NCI-H748 treated with DMSO at 0.1 percent for 48 hours (cell line): Measurements from ENCODE around the gene WAPL.
"Not testable (repeated sequence)": the region's sequence is repeated elsewhere in the genome, so short reads cannot be mapped to it uniquely, and the experiment has no call there.

Experiments
- DNase-seq: peaks from one replicate; lab custom pipeline; 2025; lab: John Stamatoyannopoulos, UW

The WAPL gene, protein sequence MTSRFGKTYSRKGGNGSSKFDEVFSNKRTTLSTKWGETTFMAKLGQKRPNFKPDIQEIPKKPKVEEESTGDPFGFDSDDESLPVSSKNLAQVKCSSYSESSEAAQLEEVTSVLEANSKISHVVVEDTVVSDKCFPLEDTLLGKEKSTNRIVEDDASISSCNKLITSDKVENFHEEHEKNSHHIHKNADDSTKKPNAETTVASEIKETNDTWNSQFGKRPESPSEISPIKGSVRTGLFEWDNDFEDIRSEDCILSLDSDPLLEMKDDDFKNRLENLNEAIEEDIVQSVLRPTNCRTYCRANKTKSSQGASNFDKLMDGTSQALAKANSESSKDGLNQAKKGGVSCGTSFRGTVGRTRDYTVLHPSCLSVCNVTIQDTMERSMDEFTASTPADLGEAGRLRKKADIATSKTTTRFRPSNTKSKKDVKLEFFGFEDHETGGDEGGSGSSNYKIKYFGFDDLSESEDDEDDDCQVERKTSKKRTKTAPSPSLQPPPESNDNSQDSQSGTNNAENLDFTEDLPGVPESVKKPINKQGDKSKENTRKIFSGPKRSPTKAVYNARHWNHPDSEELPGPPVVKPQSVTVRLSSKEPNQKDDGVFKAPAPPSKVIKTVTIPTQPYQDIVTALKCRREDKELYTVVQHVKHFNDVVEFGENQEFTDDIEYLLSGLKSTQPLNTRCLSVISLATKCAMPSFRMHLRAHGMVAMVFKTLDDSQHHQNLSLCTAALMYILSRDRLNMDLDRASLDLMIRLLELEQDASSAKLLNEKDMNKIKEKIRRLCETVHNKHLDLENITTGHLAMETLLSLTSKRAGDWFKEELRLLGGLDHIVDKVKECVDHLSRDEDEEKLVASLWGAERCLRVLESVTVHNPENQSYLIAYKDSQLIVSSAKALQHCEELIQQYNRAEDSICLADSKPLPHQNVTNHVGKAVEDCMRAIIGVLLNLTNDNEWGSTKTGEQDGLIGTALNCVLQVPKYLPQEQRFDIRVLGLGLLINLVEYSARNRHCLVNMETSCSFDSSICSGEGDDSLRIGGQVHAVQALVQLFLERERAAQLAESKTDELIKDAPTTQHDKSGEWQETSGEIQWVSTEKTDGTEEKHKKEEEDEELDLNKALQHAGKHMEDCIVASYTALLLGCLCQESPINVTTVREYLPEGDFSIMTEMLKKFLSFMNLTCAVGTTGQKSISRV (N-terminal part only)

DNA sequence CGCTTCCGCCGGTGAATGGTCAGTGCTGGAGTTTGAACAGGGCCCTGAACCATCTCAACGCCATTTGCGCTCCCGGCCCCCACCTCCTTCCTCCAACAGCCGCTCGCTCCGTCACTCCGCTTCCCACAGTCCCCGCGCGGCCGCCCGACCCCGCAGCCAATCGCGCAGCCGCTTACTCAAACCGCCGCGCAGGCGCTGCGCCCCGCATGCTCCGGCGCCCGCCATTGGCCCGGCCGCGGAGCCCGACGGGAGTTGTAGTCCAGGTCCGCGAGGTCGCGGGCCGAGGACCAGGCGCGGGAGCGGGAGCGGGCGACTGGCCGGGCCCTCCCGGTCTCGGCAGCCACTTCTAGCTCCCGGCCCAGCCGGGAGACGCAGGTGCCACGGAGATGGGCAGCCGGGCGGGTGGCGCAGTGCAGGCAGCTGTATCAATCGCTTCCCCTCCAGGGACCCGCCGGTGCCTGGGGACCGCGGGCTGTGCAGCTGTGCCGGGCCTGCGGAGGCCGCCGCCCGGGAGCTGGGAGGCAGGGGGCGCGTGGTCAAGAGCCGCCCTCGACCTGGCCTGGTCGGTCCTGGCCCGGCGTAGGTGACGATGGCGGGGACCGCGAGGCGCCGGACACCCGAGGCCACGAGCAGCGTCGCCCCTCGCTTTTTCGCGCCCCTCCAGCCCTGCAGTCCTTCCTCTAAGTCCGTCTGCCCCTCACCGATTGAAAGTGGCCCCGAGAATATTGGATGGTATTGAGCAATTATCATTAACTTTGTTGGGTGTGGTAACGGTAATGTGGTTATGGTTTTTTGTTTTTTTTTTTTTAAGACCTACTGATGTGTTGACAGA lies at the start of gene WAPL:
TSS of gene WAPL (minus strand) at position 115 of the 832 bp plus-strand sequence. CDS start 3,723 bp downstream, outside the sequence.
- peak; percentile 89 for DNase-seq

DNA sequence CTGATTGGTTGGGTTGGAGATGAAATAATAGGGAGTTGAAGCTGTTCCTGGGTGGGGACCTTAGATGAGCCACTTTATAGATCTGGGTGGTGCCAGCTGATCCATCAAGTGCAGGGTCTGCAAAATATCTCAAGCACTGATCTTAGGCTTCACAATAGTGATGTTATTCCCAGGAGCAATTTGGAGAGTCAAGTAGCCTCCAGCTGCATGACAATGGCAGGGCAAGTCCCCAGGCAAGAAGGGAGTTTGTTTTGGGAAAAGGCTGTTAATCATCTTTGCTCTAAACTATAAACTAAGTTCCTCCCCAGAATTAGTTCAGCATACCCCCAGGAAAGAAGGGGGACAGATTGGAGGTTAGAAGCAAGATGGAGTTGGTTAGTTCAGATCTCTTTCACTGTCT lies 47.7 kb upstream of the WAPL start:
- DNase-seq: no peak

DNA sequence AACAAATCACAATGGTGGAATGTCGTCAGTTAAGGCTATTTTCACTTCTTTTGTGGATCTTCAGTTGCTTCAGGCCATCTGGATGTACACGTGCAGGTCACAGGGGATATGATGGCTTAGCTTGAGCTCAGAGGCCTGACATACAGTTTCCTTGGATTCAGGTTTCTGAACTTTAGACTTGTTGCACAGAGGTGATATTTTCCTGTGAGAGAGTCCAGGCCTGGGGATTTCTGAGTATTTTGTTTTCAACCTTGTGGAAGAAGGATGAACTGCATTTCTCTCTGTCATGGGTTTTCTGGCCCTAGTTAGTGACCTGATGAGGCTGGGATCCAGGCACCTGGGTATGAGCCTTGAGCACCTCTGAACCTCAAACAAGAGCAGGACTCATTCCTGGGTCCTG lies 44.9 kb upstream of the WAPL start:
- not testable (repeated sequence) for DNase-seq

DNA sequence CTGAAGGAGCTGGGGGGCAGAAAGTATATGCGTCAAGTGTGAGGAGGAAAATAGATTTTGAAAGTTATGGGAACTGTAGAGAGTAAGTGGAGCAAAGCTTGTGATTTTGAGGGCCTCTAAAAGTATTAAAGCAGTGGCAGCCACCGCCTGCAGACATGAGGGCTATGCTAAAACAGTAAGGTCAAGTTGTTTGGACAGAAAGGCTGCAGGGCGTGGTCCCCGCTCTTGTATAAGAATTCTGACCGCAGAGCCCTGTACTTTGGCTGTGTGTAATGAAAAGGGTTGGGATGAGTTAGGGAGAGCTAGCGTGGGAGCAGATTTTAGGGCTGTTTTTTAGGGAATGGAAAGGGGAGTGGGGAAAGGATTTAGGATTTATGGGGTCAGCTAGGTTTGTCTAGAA lies 41.7 kb upstream of the WAPL start:
- DNase-seq: not testable (repeated sequence)

DNA sequence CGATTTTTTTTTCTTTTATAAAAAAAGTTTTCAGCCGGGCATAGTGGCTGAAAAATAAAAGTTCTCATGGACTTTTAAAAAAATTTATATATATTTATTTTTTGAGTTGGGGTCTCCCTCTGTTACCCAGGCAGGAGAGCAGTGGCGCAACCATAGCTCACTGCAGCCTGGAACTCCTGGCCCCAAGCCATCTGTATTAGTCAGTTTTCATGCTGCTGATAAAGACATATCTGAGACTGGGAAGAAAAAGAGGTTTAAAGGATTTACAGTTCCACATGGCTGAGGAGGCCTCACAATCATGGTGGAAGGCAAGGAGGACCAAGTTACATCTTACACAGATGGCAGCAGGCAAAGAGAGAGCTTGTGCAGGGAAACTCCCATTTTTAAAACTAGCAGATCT lies 37.1 kb upstream of the WAPL start:
- not testable (repeated sequence) for DNase-seq

DNA sequence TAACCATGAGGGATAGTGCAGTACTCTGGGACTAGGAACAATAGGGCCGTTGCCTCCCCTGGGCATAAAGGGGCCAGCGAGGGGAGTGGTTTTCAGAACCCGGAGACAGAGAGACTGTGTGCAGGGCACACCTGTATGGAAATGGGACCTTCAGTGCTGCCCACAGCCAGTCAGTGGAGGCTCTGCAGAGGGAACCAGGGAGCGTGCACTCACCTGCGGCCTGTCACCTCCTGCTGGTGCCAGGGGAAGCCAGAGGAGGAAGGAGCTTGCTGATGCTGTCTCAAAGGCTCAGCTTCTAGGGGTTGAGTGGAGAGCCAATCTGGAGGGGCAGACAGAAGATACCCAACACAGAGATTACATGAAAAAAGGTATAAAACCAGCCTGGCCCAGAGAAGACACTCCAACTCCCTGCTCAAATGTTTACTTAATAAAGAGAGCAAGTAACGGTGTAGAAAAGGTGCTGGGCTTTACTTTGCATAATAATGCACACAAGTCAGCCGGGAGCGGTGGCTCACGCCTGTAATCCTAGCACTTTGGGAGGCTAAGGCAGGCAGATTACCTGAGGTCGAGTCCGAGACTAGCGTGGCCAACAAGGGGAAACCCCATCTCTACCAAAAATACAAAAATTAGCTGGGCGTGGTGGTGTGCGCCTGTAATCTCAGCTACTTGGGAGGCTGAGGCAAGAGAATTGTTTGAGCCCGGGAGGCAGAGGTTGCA lies 35.5 kb upstream of the WAPL start:
- peak; percentile 81 for DNase-seq

DNA sequence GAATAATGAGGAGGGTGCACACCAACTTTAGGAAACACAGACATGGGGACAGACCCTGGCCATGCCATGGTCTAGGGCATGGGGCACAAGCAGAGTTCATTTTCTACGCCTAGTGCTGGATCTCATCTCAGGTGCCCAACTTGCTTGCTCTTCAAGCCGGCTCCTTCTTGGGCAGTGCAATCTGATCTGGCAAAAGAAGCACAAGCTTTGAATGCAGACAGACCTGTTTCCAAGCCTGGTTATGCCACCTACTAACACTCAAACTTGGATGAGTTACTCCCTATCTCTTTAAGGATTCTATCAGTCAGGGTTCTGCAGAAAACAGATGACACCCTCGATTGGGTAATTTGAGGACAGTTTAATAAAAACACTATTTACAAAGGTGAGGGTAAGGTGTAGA lies 34.9 kb upstream of the WAPL start:
- no peak for DNase-seq

DNA sequence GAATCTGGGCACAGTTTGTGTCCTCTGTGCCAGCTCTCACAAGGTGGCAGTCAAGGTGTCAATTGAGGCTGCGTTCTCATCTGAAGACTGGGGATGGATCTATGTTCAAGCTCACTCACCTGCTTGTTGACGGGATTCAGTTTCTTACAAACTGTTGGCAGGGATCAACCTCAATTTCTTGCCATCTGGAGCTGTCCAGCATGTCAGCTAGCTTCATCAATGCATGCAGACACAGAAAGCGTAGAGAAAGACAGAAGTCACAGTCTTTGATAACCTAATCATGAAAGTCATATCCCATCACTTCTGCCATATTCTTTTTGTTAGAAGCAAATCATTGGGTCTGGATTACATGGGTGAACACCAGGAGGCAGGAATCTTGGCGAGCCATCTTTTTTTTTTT lies 32.0 kb upstream of the WAPL start:
- DNase-seq: no peak

DNA sequence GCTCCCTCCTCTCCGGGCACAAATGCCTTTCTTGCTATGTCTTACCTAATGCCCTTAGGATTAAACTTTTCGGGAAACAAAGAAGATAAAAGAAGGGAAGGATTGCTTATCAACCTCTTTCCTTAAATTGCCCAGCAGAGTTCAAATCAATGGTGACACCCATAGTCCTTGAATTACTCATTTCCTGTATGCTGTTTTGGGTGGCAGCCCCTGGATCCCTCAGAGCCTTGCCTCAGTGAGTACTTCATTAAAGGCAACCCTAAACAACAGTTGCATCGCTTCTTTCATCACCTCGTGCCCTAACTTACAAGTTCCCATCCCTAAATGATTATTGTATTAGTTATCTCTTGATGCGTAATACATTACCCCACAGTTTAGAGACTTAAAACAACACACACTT lies 31.6 kb upstream of the WAPL start:
- no peak for DNase-seq

DNA sequence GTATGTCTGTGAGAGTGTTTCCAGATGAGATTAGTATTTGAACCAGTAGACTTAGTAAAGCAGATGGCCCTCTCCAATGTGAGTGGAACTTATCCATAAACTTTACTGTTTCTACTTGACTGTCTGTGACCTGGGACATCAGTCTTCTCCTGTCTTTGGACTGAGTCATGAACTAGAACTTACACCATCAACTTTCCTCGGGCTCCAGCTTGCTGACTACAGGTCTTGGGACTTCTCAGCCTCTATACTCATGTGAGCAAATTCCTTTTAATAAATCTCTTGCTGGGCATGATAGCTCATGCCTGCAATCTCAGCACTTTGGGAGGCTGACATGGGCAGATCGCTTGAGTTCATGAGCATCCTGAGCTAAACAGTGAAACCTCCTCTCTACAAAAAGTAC lies 25.7 kb upstream of the WAPL start:
- DNase-seq: no peak

DNA sequence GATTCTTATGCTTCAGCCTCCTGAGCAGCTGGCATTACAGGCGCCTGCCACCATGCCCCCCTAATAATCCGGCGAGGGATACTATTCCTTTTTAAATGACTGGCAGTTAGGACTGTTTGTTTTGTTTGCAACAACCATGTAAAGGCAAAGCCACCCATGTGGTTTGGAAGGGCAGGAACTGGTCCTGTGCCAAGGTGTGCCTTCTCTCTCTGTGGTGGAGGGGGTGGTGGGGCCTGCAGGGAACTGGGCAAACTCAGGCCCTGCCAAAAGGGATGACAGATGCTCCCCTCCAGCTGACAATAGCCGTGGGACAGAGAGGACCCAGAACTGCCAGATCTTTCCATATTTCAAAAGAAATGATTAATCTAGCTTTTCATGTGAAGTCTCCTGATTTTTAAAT lies 23.5 kb upstream of the WAPL start:
- DNase-seq: no peak

DNA sequence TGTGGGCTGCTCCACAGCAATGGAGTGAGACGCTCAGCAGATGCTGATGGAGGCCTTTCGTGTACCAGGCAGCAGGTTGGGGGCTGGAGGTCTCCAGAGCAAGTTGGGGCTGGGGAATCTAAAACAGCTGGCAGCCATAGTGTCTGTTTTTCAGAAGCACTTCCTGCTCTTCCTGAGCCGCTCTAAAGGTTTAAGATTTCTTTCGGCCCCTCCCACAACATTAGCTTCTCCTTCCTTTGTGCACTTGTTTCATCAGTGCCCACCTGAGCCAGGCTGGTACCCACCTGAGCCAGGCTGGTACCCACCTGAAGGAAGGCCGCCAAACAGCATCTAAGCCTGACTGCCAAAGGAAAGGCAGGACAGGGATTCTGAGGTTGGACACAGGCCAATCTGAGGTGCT lies 18.4 kb upstream of the WAPL start:
- no peak for DNase-seq

DNA sequence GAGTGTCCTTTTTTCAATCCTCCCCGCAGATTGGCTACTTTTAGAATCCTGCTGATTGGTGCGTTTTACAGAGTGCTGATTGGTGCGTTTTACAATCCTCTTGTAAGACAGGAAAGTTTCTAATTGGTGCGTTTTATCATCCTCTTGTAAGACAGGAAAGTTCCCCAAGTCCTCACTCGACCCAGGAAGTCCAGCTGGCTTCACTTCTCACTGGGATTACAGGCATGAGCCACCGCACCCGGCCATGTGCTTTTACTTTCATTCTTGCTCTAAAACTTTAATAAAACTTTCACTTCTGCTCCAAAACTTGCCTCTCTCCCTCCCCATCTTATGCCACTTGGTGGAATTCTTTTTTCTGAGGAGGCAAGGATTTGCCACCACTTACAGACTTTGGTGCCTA lies 17.0 kb upstream of the WAPL start:
- DNase-seq: no peak

DNA sequence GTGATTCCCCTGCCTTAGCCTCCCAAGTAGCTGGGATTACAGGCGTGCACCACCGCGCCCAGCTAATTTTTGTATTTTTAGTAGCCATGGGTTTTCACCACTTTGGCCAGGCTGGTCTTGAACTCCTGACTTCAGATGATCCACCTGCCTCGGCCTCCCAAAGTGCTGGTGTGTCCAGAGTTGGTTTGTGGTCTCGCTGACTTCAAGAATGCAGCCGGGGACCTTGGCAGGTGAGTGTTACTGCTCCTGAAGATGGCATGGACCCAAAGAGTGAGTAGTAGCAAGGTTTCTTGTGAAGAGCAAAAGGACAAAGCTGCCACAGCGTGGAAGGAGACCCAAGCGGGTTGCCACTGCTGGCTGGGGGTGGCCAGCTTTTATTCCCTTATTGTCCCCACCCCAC lies 16.4 kb upstream of the WAPL start:
- not testable (repeated sequence) for DNase-seq

DNA sequence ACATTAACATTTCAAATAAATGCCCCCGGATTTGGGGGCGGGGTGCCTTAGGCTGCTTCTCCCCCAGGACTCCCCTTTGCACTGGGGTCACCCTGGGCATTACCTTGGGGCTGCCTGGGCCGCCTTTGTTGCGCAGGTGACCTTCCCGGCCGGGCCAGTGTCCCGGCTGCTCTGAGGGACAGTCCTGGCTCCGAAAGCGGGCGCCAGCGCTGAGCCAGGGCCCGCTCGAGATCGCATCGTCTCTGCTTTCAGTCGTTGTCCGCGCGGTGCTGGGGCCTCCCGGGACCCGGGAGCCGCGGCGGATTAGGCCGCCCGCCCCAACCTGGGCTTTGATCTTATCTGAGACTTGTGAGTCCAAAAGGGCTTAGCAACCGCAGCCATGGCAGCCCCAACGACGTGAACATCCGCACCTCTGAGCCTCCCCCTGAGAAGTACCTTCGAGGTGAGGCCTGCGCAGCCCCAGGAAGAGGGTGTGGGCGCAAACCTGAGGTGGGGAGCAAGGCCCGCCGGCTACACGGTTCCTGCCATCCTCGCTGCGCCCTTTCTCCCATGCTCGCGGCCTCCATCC lies 14.8 kb upstream of the WAPL start:
- DNase-seq: no peak

DNA sequence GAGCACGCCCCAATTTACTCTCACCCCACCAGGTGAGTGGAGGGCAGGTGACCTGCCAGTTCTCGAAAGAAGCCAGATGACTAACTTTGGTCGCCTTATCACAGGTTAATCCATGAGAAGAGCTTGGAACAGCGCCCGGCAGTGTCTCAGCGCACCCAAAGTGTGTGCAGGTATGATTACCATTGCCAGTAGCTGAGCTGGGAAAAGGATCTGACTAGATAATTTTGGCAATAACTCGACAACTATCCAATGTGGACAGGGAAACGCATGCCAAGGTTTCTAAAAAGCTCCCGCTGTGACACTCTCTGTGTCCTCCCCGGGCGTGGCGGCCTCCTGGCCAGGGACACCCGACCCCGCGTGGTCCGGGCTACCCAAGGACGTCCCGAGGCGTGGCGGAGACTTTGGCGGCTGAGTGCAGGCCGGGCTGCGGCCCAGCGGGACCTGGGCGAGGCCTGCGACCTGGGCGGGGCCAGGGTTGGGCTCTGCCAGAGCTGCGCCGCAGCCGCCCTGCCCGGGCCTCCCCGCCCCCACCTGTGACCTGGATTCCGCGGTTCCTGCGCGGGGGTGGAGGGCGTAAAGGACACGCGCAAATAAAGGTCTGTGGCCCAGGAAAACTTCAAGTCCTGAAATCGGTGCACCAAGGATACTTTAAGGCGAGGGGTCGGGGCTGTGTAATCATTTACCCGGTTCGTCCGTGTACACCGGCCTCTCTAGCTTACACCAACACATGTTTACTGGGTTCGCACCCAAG lies 13.7 kb upstream of the WAPL start:
- DNase-seq: no peak

DNA sequence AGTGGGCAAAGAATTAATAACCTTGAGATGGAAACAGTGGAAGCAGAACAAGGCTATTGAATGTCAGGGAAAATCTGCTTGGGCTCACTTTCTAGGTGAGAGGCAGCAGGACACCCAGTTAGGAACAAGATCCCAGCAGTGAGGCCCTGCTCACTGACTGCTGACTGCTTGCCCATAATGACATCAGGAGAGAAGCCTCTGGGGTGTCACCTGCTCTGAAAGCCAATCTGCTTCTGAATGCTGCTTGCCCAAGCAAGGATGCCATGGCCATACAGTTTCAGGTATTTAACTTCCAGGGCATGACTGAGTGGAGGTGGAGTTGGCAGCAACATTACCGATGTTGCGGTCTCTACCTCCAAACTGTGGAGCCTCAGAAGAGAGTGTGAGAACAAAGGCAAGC lies 11.7 kb upstream of the WAPL start:
- DNase-seq: no peak

DNA sequence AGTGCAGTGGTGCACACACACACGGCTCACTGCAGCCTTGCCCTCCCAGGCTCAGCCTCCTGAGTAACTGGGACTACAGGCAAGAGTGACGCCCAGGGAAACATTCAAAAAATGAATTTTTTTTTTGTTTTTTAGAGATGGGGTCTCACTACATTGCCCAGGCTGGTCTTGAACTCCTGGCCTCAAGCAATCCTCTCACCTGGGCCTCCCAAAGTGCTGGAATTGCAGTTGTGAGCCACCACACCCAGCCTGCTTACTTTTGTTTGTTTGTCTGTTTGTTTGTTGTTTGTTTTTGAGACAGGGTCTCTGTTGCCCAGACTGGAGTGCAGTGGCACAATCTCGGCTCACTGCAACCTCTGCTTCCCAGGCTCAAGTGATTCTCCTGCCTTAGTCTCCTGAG lies 7.1 kb upstream of the WAPL start:
- DNase-seq: not testable (repeated sequence)

DNA sequence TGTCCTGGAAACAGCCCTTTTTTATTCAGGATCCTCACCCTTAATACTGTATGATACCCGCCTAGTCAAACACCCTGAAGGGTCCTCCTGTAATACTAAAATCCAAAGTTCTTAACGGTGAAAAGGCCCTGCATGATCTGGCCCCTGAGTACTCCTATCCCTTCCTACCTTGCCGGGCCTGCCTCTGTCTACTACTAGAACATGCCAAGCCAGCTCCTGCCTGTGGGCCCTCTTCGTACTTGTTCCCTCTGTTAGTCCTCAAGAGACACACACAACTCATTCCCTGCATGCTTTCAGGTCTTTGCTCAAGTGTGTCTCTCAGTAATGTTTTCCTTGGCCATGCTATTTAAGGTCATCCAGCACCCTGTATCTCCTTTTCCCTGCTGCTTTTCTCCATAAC lies 5.0 kb upstream of the WAPL start:
- DNase-seq: no peak

DNA sequence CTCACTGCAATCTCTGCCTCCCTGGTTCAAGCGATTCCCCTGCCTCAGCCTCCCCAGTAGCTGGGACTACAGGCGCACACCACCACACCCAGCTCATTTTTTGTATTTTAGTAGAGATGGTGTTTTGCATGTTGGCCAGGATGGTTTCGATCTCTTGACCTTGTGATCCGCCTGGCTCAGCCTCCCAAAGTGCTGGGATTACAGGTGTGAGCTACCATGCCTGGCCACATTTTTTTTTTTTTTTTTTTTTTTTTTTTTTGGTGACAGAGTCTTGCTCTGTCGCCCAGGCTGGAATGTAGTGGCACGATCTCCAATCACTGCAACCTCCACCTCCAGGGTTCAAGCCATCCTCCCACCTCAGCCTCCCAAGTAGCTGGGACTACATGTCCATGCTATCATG lies 4.1 kb upstream of the WAPL start:
- DNase-seq: not testable (repeated sequence)
